OCI-LY3 (cell line): ENCODE results near the gene BEGAIN.

Experiments used
- H2AFZ ChIP-seq: fragments of 200-600, 300-600 bp; shearing (Covaris generic); 2 replicates; pipeline ENCODE4 v1.6.0; 2014; ENCODE audit warnings: antibody characterized with exemption, low read depth, low read length
- H3K27ac ChIP-seq: fragments of 200-600, 300-600 bp; sonication (generic); 2 replicates; pipeline ENCODE4 v1.5.1; 2014; ENCODE audit warnings: mild to moderate bottlenecking, low read length, moderate library complexity, mixed read lengths
- H3K27me3 ChIP-seq: fragments of 200-600, 300-600 bp; sonication (generic); 2 replicates; pipeline ENCODE4 v1.6.1; 2014; ENCODE audit warnings: low read depth, low read length, mixed read lengths
- H3K36me3 ChIP-seq: fragments of 200-600, 300-600 bp; sonication (generic); replicated peaks from 2 replicates; pipeline ENCODE3; 2014; ENCODE audit warnings: low read depth, low read length, mixed read lengths
- H3K4me1 ChIP-seq: fragments of 300-600, 200-600 bp; sonication (generic); 2 replicates; pipeline ENCODE4 v1.6.1; 2014; ENCODE audit warnings: low read length, mixed read lengths
- H3K4me2 ChIP-seq: fragments of 200-600, 300-600 bp; sonication (generic); 2 replicates; pipeline ENCODE4 v1.6.1; 2014; ENCODE audit warnings: low read length, mixed read lengths
- H3K4me3 ChIP-seq: fragments of 300-600, 200-600 bp; sonication (generic); 2 replicates; pipeline ENCODE4 v1.5.1; 2014; ENCODE audit warnings: antibody characterized with exemption, mild to moderate bottlenecking, low read length, moderate library complexity
- H3K79me2 ChIP-seq: fragments of 300-600, 200-600 bp; shearing (Covaris generic); 2 replicates; pipeline ENCODE4 v1.6.1; 2014; ENCODE audit warnings: mild to moderate bottlenecking, low read length, mixed read lengths
- H3K9ac ChIP-seq: fragments of 300-600, 200-600 bp; shearing (Covaris generic); 2 replicates; pipeline ENCODE4 v1.6.0; 2014; ENCODE audit warnings: mild to moderate bottlenecking, low read length, moderate library complexity
- H3K9me3 ChIP-seq: fragments of 200-600, 300-600 bp; shearing (Covaris generic); 2 replicates; pipeline ENCODE4 v1.6.1; 2014; ENCODE audit warnings: low read length, mixed read lengths; ENCODE audit not compliant: insufficient read depth
- H4K20me1 ChIP-seq: fragments of 200-600, 300-600 bp; sonication (generic); 2 replicates; pipeline ENCODE4 v1.6.1; 2016; ENCODE audit warnings: low read length, mixed read lengths; ENCODE audit not compliant: insufficient read depth
- EZH2phosphoT487 ChIP-seq: fragments of 200-600 bp; shearing (Covaris generic); IDR thresholded peaks from 2 replicates; pipeline ENCODE4 v1.6.1; 2018; ENCODE audit warnings: antibody characterized with exemption, mixed run types, low read depth
- TF ChIP-seq, protein P1 (sequence below): fragments of 200-600, 300-600 bp; sonication (generic); IDR thresholded peaks from 2 replicates; pipeline ENCODE4 v1.5.1; 2014; ENCODE audit warnings: antibody characterized with exemption, low read length, low read depth

Gene BEGAIN

DNA sequence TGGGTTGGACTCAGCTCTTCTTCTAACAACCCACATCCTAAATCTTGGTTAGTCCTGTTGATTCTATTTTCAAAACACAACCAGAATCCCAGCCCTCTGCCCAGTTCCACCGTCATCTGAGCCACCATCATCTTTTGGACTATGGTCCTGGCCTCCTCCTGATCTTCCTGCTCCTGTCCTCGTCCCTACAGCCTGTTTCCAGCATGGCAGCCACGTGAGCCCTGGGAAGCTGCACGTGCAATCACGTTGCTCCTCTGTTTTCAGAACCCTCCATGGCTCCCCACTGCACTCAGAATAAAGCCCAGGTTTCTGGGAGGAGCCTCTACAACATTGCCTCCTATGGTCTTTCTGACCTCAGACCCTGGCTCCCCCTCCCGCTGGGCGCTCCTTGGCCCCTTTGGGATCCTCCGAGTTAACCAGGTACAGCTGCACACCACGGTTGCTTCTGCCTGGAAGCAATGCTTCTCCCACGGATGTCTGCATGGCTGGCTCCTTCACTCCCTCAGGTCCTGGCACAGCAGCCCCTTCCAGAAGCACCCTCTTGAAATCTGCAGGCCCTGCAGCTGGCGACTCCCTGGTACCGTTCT, 44.5 kb downstream of the BEGAIN start:
- Histone ChIP-seq H3K9me3 (no peaks in the 10 kb centered on the region), H4K20me1 (no peaks in the 10 kb centered on the region), H3K4me2 (no peak overlapping the region), H3K9ac (no peak overlapping the region), H3K4me1 (peaks cover 16% of the 10 kb centered on the region), H2AFZ (no peak overlapping the region), H3K4me3 (no peak overlapping the region), H3K27ac (no peak overlapping the region), H3K36me3 (no peaks in the 10 kb centered on the region), H3K27me3 (no peaks in the 10 kb centered on the region), H3K79me2 (no peaks in the 10 kb centered on the region)
- no peak for TF ChIP-seq EZH2phosphoT487
- TF ChIP-seq, protein P1, sequence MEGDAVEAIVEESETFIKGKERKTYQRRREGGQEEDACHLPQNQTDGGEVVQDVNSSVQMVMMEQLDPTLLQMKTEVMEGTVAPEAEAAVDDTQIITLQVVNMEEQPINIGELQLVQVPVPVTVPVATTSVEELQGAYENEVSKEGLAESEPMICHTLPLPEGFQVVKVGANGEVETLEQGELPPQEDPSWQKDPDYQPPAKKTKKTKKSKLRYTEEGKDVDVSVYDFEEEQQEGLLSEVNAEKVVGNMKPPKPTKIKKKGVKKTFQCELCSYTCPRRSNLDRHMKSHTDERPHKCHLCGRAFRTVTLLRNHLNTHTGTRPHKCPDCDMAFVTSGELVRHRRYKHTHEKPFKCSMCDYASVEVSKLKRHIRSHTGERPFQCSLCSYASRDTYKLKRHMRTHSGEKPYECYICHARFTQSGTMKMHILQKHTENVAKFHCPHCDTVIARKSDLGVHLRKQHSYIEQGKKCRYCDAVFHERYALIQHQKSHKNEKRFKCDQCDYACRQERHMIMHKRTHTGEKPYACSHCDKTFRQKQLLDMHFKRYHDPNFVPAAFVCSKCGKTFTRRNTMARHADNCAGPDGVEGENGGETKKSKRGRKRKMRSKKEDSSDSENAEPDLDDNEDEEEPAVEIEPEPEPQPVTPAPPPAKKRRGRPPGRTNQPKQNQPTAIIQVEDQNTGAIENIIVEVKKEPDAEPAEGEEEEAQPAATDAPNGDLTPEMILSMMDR: no peak

DNA sequence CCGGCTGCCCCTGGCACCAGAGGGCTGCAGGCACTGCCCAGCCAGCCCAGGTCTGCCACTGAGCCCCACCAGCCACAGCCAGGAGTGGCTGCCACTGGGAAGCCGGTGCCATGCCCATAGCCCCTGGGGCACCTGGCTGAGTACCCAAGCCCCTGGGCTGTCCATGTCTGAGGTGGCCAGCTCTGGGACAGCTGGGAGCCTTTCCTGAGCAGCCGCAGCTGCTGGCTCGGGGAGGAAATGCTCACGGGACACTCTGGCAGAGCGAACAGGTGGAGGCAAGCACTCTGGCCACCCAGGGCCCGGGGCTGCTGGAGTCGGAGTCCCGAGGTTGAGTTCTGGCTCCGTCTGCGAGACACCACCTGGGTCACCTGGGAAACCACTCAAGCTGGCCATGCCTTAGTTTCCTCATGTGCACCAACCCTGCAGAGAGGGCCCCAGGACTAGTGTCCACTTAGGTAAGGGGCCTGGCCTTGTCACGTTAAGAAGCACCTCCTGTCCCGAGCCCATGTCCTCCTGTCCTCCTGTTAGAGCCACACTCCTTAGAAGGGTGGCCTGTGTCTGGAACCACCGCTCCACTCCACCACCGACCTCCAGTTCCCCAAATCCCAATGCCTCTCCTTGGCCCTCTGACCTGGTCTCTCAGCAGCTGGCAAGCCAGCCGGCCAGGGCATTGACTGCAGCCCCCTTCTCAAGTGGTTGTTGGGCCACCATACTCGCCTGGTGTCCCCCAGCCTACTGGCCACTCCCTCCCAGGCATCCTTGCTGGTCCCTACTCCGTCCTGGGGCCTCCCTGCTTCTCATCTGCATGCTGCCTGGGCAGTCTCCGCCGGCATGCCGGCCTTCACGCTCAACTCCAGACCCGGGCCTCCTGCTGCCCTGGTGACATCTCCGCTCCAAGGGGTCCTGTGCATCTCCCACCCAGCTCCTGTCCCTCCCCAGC, 45.3 kb downstream of the BEGAIN start:
- Histone ChIP-seq H3K9me3 (no peaks in the 10 kb centered on the region), H3K27ac (no peak overlapping the region), H3K79me2 (no peaks in the 10 kb centered on the region), H3K9ac (no peak overlapping the region), H4K20me1 (no peaks in the 10 kb centered on the region), H3K36me3 (no peaks in the 10 kb centered on the region), H3K27me3 (no peaks in the 10 kb centered on the region), H2AFZ (no peak overlapping the region), H3K4me2 (no peak overlapping the region), H3K4me3 (no peak overlapping the region), H3K4me1 (peaks cover 8% of the 10 kb centered on the region; the same call in 1 of the 2 replicates)
- TF ChIP-seq, protein P1: no peak
- no peak for TF ChIP-seq EZH2phosphoT487

DNA sequence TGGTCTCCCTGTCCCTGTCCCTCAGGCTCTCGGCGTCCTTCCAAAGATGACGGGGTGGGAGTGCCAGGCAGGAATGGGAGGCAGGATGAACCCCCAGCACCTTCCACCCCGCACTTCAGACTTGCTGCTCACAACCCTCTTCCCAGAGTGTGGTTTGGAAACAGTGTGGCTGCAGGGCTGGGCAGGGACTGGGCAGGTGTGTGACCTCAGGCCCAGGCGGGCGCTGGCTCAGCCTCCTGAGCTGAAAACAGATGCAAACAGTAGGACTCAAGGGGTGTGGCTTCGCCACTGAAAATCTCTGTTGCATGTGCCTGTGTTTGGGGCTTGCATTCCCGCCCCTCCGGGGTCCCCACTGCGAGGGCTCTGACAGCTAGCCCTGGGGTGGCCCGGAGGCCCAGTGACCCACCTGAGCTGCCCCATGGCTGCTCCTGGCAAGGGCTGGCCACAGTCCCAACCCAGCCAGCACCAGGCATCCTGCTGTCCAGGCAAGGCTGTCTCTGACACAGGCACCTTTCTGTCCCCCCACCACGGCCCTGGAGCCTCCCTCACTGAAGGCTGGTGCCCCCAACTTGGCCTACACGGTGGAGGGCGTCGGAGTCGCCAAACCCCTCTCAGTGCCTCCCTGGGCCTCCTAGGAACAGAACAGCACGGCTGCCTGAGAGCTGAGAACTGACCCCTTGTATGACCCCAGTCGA, 46.1 kb downstream of the BEGAIN start:
- Histone ChIP-seq H3K9ac (no peak overlapping the region), H3K4me1 (peaks cover 5% of the 10 kb centered on the region; the same call in 1 of the 2 replicates), H3K4me2 (no peak overlapping the region), H3K27me3 (no peaks in the 10 kb centered on the region), H3K79me2 (no peaks in the 10 kb centered on the region), H3K9me3 (no peaks in the 10 kb centered on the region), H2AFZ (no peak overlapping the region), H3K27ac (no peak overlapping the region), H4K20me1 (no peaks in the 10 kb centered on the region), H3K36me3 (no peaks in the 10 kb centered on the region), H3K4me3 (no peak overlapping the region)
- TF ChIP-seq, protein P1: no peak
- TF ChIP-seq EZH2phosphoT487: no peak
